GM04503 (cell line): ENCODE data around the gene SEPTIN2.
"Not testable (repeated sequence)": the region's sequence is repeated elsewhere in the genome, so short reads cannot be mapped to it uniquely, and the experiment has no call there.

ENCODE experiments used
- DNase-seq: peaks from one replicate; pipeline ENCODE4 v3.0.0-alpha.2; 2012; ENCODE audit warnings: low read depth

SEPTIN2 gene

DNA sequence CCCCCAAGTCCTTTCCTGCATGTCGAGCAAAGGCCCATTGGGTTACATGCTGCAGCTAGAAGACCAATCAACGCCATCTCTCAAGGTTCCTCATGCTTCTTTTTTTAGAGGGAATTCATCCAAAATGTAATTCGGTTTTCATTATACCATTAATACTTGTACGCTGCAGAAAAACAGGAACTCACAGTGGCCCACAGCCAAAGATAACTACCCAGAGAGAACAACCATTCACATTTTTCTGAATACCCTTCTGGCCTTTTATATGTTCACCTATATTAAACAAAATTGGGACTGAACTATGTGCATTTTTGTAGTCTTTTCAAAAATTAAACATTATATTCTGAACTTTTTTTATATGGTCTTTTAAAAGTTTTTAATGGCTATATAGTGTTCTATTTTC lies 66.1 kb downstream of the SEPTIN2 start:
- no peak for DNase-seq

DNA sequence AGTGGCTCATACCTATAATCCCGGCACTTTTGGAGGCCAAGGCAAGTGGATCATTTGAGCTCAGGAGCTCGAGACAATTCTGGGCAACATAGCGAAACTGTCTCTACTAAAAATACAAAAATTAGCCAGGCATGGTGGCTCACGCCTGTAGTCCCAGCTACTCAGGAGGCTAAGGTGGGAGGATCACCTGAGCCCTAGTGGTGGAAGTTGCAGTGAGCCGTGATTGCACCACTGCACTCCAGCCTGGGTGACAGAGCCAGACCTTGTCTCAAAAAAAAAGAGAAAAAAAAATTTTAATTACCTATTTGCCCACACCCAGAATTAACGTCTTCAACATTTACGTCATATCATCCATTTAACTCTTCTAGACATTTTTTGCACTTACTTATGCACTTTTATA lies 69.7 kb downstream of the SEPTIN2 start:
- DNase-seq: not testable (repeated sequence)

DNA sequence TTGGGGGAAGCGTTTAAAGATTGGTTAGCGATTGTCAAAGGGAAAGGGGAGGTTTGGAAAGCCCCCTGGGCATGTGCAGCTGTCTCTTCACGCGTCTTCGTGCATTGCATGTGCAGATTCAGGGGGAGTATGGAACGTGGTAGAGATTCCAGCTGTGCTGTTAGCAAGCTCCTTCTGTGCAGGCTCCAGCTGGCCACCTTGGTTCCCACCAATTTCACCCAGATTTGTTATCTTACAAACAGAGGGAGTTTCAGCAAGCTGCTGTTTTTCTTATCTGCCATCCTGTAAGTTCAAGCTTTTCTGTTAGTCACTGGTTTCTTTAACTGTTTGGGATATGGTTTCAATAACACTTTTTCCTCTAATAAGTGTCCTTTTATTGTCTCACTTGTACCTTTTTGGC lies 70.8 kb downstream of the SEPTIN2 start:
- DNase-seq: no peak

DNA sequence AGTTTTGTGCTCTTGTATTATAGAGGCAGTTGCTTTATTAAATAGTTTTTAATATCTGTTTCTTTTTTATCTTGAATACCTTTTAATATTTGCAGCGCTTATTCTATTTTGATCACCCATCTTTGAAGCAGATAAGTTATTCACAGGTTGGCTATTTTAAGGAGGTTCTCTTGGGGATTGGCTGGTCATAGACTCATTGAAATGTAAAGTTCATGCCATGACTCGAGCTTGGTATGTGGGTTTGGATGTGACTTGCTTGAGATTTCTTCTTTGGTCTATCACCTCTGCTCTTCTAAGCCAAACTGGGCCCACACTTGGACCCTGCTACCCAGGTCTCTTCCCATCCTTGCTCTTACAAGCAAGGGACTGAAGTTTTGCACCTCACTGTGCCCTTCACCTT lies 74.0 kb downstream of the SEPTIN2 start:
- no peak for DNase-seq

DNA sequence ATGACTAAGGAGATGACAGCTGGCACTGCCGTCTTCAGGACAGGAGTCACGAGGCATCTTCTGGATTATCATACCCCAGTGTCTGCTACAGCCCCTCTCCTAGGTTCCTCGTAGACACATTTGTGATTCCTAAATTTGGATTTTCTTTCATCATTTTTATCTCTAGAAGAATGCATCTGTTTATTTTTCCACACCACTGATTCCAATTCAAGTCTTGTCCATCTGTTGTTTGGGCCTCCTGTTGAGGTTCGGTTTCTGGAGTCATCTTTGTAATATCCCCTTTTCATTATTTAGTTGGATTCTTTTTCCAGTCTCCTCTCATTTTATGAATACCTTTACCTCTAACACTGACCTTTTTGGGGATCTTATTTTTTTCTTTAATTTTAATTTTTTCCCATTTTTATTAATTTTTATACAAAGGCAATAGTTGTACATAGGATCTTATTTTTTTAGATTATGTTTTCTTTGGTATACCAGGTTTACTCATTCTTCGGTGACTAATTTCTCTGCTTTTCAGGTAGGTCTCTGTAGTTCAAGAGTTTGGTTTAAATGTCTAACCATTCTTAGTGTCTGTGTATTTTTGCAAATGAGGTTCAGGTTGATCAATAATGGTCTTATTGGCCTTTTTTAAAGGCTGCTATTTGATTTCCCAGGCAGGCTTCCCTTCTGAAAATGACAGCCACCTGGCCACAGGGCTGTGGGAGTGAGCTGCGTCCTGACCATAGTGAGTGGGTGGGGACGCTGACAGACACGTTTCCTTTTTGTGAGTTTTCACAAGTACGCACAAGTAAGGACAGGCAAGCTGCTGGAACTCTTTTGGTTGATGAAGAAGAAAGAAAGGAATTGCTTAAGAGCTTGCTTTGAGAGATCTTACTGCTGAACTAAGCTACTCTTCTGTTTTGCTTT lies 74.8 kb downstream of the SEPTIN2 start:
- no peak for DNase-seq

DNA sequence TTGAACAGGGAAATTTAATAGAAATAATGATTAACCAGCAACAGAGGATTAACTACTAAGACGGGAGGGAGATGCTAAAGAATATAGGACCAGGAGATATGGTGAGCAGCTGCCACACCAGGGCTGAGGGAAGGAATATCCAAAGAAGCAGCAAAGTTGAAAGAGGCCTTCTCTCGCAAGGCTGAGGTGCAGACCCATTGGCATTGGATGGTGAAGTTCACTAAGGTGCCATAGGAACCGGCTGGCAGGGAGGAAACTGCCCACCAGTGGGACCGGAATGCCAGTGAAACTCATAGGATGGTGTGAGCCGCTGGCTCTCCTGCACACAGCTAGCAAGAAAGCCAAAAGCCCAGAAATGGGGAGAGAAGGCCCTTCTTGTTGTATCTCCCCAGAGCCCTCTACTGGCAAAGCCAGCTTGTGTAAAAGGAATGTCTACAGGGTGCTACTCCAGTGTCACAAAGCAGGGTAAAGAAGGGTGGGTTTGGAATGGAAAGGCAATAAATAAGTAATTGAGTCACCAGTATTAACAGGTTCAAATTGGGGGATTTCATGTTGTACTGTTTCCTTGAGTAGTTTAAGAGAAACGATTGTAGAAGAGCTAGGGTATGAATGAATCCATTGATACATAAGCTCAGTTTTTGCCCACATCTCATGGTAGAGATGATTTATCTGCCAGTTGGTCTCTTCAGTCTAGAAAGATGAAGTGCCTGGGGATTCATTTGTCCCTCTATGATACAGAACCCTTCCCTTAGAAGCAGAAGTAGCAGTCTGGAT lies 76.4 kb downstream of the SEPTIN2 start:
- DNase-seq: no peak

DNA sequence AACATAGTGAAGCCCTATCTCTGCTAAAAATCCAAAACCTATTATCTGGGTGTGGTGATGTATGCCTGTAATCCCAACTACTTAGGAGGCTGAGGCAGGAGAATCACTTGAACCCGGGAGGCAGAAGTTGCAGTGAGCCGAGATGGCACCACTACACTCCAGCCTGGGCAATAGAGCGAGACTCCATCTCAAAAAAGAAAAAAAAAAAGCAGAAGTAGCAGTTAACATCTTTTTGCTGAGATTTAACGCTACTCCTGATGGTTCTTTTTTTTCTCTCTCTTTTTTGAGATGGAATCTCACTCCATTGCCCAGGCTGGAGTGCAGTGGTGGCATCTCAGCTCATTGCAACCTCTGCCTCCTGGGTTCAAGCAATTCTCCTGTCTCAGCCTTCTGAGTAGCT lies 77.0 kb downstream of the SEPTIN2 start:
- DNase-seq: not testable (repeated sequence)

DNA sequence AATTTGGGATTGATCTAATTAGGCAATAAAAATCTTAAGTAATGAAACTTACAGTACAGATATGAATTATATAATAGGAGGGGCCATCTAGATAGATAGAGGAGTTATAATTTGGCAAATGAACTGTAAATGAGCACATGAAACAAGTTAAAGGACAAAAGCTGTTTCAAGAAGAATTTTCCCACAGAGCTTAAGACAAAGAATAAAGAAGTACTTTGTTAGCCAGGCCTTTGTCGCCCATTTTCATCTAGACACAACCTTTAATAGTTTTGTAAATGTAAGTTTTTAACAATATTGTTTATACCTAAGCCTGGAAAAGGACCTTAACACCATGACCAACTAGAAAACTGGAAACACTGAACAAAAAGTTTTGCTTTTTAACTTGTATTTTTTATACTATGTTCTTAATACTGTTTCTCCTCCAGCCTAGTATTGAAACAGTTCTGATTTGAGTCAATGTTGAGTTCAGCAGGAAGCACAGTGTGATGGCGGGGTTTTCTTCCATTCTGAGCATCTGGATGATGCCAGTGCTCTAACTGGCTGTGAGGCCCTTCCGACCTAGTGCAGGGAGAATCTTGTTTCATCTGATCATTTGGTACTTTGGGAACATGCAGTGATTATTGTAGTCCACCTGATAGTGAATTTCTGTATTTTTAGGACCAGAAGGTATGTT lies 77.9 kb downstream of the SEPTIN2 start:
- no peak for DNase-seq

DNA sequence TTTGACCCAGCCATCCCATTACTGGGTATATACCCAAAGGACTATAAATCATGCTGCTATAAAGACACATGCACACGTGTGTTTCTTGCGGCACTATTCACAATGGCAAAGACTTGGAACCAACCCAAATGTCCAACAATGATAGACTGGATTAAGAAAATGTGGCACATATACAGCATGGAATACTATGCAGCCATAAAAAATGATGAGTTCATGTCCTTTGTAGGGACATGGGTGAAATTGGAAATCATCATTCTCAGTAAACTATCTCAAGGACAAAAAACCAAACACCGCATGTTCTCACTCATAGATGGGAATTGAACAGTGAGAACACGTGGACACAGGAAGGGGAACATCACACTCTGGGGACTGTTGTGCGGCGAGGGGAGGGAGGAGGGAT lies 81.1 kb downstream of the SEPTIN2 start:
- not testable (repeated sequence) for DNase-seq

DNA sequence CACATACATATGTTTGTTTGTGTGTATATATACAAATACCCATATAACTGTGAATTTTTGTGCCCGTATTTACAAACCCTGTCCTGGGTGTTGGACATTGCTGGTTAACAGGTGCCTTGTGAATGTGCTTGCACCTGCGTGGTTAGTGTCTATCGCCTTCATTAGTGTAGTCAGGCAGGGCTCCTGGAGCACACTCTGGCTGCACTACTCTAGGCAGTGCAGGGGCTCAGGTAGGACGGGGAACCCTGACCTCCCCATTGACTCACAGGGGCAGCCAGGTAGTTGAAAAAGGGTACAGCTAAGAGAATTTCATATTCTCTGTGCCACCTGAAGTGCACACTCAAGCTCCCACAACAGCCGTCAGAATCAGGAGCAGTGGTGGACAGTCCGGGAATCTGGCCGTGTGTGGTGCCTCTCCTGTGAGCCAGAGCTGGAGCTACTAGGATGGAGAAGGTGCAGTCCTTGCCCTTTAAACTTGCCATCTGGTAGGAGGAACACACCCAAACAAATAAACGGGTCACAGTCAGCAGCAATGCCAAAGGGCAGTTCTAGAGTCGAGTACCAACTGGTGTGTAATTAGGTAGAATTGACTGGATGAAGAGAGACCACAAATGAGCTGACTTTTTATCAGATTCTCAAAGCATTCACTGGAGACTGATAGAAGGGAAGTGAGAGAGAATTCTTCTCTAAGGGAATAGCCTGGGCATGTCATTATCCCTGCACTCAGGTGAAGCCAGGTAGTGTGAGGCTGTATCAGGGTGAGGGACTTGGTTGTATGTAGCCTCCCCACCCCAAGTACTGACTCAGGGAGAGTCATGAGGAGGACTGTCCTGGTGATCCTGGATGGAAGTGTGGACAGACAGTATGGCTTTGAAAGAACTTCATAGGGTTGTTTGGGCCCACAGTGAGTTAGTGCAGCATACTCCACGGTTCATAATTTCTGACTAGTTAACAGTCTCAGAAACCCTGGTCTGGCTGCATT lies 84.5 kb downstream of the SEPTIN2 start:
- no peak for DNase-seq
